Embryonic facial prominence (tissue), 1 donor: ENCODE results near the gene CCDC70.

ENCODE experiments used
- DNase-seq: peaks from one replicate; pipeline ENCODE4 v3.0.0-alpha.2; 2016; ENCODE audit errors: extremely low spot score

Gene CCDC70

GRCh38 chr13:51829568-51829899 lies 32.2 kb upstream of the CCDC70 start:
- no peak for DNase-seq

DNA sequence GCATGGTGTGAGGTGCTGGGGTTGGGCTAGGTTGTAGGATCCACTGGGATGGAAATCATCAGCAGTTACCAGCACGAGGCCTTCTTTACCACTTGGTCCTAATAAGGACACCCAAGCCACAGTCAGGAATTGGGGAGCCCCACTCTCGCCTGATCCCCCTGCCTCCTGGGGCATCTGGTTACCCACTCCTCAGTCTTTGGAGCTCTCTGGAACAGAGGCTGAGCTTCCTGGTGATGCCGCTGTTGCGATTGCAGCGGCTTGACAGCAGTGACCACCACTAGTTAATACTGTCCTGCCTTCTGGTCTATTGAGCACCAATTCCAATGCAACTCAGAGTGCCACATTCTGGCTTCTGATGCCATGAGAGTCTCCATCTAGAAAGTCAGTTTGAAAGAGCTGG lies 30.2 kb upstream of the CCDC70 start:
- DNase-seq, result no peak

DNA sequence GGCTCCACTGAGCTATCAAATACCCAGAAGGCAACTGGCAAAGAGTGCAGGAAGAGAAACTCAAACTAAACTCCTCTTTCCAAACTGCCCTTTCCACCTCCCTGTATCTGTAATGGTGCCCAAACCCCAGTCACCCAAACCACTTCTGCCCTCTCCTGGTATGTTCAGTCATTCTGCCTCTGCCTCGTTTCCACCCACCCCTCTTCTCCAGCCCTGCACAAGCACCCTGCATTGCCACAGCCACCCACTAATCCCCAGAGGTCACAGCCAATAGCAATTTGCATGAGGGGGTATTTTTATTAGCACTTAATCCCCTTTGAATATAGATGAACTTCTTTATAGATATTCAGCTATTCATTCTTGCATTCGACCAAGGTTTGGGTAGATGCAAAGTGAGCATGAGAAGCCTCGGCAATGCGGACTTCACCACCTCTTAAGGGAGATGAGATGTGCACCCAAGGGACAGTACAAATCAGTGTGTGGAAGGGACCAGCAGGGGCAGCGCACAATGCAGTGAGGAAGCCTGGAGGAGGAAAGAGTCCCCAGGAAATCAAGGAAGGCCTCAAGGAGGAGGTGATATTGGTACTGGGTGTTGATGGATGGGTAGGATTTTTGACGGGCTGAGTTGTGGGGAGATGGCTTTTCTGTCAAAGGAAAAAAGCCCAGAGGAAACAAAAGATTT lies 29.2 kb upstream of the CCDC70 start:
- no peak for DNase-seq

DNA sequence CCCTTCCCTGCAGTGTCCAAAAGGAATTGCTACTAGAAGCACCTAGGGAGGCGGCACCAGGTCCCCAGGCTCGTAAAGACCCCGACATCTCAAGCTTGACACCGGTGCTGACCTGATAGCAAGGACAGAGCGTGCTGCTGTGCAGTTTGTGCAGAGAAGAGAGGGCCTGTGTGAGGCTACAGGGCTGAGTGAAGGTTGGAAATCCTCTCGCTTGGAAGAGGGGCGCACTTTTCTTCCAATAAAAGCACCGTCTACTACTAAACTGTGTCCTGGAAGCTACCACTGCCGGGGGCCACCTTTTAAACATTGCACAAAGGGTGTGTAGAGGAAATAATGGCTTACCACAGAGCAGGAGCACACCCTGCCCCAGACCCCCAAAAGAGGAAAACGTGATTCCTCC lies 27.8 kb upstream of the CCDC70 start:
- DNase-seq, result no peak

- no peak for DNase-seq
These were observed 27.1 kb upstream of the CCDC70 start for GRCh38 chr13:51834581-51835171.

GRCh38 chr13:51837016-51837415 lies 24.8 kb upstream of the CCDC70 start:
- no peak for DNase-seq

DNA sequence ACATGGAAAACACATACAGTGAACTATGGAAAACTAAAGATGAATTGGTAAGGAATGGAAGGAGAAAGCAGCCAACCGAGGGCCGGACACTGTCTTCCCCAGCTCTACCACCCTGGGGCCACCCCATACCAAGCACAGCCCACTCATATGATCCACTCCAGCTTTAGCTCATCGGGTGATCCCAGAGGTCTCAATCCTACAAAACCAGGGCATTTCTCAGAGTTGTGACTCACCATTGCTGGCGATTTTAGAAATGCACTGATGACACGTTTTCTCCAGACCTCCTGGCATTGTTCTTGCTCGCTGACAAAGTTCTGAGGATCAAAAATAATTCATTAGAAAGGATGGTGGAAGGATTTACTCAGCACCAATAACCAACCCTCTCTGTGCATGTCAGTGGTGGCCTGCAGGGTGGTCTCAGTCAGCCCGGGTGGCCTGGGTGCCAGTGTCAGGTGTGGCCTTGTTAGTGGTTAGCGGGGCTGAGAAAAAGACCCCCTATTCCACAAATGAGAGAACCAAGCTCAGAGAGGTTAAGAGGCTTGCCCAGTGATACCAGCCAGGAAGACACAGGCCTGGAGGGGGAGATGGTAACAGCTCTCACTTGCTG lies 23.4 kb upstream of the CCDC70 start:
- no peak for DNase-seq

DNA sequence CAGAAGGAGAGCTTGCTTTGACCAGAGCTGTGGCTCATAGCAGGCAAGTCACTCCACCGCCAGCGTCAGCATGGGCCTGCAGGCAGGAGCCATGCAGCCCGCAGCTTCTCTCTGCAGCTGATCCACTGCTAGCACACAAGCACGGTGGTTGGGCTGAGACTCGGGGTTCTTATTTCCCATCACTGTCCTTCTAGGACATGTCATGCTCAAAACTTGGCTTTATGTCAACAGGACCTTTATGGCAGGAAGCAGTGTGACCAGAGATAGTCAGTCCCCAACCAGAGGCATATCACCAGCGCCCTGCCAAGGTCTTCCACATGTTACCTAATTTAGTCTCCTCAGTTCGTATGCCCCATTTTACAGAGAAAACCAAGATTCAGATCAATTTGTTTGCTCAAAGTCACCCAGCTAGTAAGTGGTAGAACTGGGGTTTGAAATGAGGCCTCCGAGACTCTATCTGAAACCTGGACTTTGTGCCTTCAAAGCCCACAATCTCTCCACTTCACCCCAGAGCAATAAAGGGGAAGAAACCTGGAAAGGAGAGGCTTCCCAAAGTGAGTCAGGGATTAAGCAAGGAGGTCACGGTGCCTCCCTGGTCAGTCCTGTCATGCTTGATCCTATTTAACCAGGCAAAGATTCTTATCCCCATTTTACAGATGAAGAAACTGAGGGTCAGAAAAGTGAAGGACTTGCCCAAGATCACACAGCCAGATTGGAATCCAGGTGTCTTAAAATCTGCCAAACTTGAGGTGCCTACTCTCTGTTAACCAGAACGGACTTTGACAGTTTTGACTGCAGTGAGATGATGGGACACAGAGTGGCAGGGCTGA lies 21.8 kb upstream of the CCDC70 start:
- DNase-seq, result no peak

DNA sequence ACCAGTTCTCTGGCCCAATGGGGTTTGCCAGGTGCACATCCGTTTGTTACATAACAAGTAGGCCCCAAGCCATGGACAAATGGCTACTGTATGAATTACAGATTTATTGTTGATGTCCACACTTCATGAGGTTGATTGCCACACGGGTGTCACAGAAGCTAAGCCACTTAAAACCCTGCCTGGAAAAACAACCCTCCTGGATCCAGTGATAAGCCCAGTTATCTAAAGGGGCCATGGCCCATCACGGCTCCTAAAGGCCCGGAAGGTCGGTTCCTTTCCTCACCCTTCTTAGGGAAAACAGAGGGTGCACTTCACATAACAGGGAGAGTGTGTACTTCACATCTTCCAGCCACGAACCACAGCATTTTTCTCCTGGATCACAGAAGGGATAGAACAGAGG lies 20.9 kb upstream of the CCDC70 start:
- DNase-seq, result no peak

DNA sequence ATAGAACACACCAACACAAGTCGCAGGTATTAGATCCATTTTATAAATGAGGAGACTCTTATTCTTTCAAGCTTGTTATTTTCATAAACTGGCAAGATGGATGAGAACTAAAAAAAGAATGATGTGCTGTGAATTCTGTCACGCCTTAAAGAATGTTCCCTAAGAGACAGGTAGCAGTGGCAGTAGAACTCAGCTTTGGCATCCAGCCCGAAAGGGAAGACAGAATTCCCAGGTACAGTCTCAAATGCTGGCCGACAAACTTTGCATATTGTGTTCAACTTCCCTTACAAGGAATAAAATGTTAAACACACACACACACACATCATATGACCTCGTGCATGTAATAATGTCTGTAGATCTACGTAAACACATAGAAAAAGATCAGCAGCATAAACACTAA lies 20.0 kb upstream of the CCDC70 start:
- no peak for DNase-seq

DNA sequence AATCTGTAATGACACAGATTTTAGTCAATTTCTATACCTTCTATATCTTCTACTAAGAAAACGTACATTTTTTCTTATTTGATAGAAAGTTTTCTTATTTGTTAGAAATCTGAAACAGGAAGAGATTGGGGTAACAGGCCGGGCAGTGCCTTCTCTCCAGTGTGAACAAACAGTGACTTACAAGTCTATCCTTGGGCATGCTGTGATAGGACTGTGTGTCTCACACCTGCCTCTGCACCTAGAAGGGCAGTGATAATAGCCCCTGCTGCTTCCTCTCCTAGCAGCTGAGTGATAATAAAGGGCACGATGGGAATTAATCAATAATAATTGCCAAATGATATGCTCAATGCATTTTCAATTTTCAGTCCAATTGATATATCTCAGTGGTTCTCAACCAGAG lies 18.2 kb upstream of the CCDC70 start:
- no peak for DNase-seq

DNA sequence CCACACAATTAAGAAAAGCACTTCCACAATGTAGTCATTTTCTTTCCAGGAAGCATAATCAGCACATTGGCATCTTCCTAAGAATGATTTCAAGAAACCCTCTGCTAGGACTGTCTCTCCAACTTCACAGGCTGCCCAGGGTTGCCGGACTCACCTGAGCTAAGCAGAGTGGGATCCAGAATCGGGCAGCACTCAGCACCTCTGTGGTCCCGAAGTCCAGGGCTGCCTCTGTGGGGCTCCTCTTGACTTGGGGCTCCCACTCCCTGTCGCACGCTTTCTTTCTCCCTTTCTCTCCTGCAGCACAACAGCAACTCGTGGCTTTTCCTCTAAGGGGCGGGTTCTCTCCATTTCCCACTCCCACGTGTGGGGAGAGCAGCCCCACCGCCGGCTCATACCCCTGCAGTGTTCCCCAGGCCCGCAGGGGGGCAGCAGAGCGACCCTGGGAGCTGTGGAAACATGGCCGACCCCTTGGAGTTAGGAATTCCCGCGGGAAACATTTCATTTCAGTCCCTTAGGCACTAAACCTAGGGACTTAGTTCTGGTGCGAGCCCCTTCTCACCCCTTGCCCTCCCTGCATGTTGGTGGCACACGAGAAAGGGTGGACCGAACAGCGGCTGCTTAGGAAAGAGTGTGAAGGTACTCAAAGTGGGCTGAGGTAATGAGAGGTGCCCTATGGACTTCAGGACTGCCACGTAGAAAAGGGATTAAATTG lies 16.8 kb upstream of the CCDC70 start, which contains the start of gene TMEM272:
Gene TMEM272, minus strand, starts transcription at position 316 of the 712 bp plus-strand sequence. CDS start 6,647 bp downstream, outside the sequence.
- no peak for DNase-seq

- no peak for DNase-seq
These were observed 16.0 kb upstream of the CCDC70 start for GRCh38 chr13:51845574-51846318.

DNA sequence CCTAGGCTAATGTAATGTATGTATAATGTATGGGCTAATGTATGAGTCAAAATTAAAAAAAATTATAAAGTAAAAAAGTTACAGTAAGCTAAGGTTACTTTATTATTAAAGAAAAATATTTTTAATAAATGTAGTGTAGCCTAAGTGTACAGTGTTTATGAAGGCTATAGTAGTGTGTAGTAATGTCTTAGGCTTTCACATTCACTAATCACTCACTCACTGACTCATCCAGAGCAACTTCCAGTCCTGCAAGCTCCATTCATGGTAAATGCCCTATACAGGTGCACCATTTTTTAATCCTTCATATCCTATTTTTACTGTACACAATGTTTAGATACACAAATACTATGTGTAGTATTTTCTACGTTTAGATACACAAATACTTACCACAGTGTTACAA lies 15.0 kb upstream of the CCDC70 start:
- DNase-seq, result no peak

- no peak for DNase-seq
These were observed 13.1 kb upstream of the CCDC70 start for GRCh38 chr13:51848674-51849073.

DNA sequence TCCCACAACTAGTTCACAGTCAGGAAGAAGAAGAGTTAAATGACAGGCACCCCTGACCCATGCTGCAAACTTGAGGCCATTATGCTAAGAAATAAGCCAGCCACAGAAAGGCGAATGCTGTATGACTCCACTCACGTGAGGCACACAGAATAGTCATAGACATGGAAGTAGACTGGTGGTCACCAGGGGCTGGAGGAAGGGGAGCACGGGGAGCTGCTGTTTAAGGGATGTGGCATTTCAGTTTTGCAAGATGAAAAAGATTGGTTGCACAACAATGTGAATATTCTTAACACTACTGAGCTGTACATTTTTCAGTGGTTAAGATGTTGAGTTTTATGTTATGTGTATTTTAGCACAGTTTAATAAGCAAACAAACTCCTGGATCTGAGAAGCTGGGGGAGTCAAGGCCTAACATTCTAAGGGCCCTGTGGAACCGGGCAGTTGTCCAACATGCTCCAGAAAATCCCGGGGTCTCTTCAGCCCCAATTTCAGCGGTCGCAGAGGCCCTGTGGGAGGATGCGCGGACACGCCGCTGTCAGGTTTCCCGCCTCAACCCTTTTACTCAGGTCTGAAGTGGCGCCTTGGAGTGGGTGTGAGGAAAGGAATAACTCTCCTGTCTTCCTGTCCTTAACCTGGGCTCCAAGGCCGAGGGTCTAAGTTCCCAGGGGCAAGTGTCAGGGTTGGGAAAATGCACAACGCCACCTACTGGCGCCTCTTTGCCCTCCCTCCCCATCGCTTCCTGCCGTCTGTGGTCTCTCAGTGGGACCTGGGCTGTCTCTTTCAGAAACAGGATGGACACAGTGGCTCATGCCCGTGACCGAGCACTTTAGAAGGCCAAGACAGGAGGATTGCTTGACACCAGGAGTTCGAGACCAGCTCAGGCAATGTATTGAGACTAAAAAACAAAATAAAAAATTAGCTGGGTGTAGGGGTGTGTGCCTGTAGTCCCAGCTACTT lies 12.3 kb upstream of the CCDC70 start:
- DNase-seq, result no peak

GRCh38 chr13:51856027-51856736 lies 5.6 kb upstream of the CCDC70 start:
- no peak for DNase-seq

GRCh38 chr13:51856998-51857397 lies 4.8 kb upstream of the CCDC70 start:
- DNase-seq, result no peak
